Measurements from ENCODE around the gene SLC24A3.

Gene SLC24A3

GRCh38 chr20:19333563-19333962 is 121.1 kb downstream of the SLC24A3 start:
- no peaks in the 10 kb centered on the region for H3K36me3 ChIP-seq (ENCODE audit: insufficient read depth, low read length)
- TF ChIP-seq EZH2phosphoT487 (IDR thresholded peaks at IDR 0.05; ENCODE audit: borderline replicate concordance) = no peak
- H3K9me2 ChIP-seq (replicated peaks; ENCODE audit: low read depth, low read length) = no peaks in the 10 kb centered on the region
- H2AFZ ChIP-seq (ENCODE audit: low read length) = no peak overlapping the region
- H3K9ac ChIP-seq (ENCODE audit: low read depth, low read length, poor library complexity, severe bottlenecking) = no peak overlapping the region
- no peaks in the 10 kb centered on the region for H3K79me2 ChIP-seq (ENCODE audit: insufficient read depth, low read length)
- H3K4me2 ChIP-seq (ENCODE audit: low read depth, low read length, poor library complexity, severe bottlenecking) = no peak overlapping the region
- no peaks in the 10 kb centered on the region for H3K27me3 ChIP-seq (ENCODE audit: insufficient read depth, low read length, poor library complexity, severe bottlenecking)
- no peak overlapping the region for H3K4me3 ChIP-seq (ENCODE audit: low read length, poor library complexity, severe bottlenecking)
- H3F3A ChIP-seq (ENCODE audit: low read depth) = no peaks in the 10 kb centered on the region
- H3K9me3 ChIP-seq (ENCODE audit: insufficient read depth, low read depth, low read length) = no peaks in the 10 kb centered on the region
- no peaks in the 10 kb centered on the region for H4K20me1 ChIP-seq (ENCODE audit: insufficient read depth, low read length, poor library complexity, severe bottlenecking)
- peaks cover 14% of the 10 kb centered on the region for H3K4me1 ChIP-seq (ENCODE audit: insufficient read depth, low read length, poor library complexity, severe bottlenecking)

- Histone ChIP-seq H3K79me2 (ENCODE audit: insufficient read depth, low read length) (no peaks in the 10 kb centered on the region), H3K9ac (ENCODE audit: low read depth, low read length, poor library complexity, severe bottlenecking) (no peak overlapping the region), H3K9me2 (replicated peaks; ENCODE audit: low read depth, low read length) (no peaks in the 10 kb centered on the region), H2AFZ (ENCODE audit: low read length) (no peak overlapping the region), H3K36me3 (ENCODE audit: insufficient read depth, low read length) (no peaks in the 10 kb centered on the region), H3K4me1 (ENCODE audit: insufficient read depth, low read length, poor library complexity, severe bottlenecking) (peaks cover 14% of the 10 kb centered on the region), H4K20me1 (ENCODE audit: insufficient read depth, low read length, poor library complexity, severe bottlenecking) (no peaks in the 10 kb centered on the region), H3K27me3 (ENCODE audit: insufficient read depth, low read length, poor library complexity, severe bottlenecking) (no peaks in the 10 kb centered on the region), H3K9me3 (ENCODE audit: insufficient read depth, low read depth, low read length) (no peaks in the 10 kb centered on the region), H3F3A (ENCODE audit: low read depth) (no peaks in the 10 kb centered on the region), H3K4me3 (ENCODE audit: low read length, poor library complexity, severe bottlenecking) (no peak overlapping the region), H3K4me2 (ENCODE audit: low read depth, low read length, poor library complexity, severe bottlenecking) (no peak overlapping the region)
- TF ChIP-seq EZH2phosphoT487 (IDR thresholded peaks at IDR 0.05; ENCODE audit: borderline replicate concordance) = no peak
- TF ChIP-seq, protein P1, sequence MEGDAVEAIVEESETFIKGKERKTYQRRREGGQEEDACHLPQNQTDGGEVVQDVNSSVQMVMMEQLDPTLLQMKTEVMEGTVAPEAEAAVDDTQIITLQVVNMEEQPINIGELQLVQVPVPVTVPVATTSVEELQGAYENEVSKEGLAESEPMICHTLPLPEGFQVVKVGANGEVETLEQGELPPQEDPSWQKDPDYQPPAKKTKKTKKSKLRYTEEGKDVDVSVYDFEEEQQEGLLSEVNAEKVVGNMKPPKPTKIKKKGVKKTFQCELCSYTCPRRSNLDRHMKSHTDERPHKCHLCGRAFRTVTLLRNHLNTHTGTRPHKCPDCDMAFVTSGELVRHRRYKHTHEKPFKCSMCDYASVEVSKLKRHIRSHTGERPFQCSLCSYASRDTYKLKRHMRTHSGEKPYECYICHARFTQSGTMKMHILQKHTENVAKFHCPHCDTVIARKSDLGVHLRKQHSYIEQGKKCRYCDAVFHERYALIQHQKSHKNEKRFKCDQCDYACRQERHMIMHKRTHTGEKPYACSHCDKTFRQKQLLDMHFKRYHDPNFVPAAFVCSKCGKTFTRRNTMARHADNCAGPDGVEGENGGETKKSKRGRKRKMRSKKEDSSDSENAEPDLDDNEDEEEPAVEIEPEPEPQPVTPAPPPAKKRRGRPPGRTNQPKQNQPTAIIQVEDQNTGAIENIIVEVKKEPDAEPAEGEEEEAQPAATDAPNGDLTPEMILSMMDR (conservative IDR thresholded peaks at IDR 0.05; ENCODE audit: low read length) = no peak
Measured at GRCh38 chr20:19335341-19335740, 122.9 kb downstream of the SLC24A3 start.

GRCh38 chr20:19335916-19336315 is 123.5 kb downstream of the SLC24A3 start:
- no peaks in the 10 kb centered on the region for H4K20me1 ChIP-seq (ENCODE audit: insufficient read depth, low read length, poor library complexity, severe bottlenecking)
- no peak overlapping the region for H3K4me2 ChIP-seq (ENCODE audit: low read depth, low read length, poor library complexity, severe bottlenecking)
- TF ChIP-seq, protein P1 (conservative IDR thresholded peaks at IDR 0.05; ENCODE audit: low read length) = no peak
- TF ChIP-seq EZH2phosphoT487 (IDR thresholded peaks at IDR 0.05; ENCODE audit: borderline replicate concordance) = no peak
- no peak overlapping the region for H2AFZ ChIP-seq (ENCODE audit: low read length)
- no peaks in the 10 kb centered on the region for H3K9me2 ChIP-seq (replicated peaks; ENCODE audit: low read depth, low read length)
- H3K79me2 ChIP-seq (ENCODE audit: insufficient read depth, low read length) = no peaks in the 10 kb centered on the region
- H3K27me3 ChIP-seq (ENCODE audit: insufficient read depth, low read length, poor library complexity, severe bottlenecking) = no peaks in the 10 kb centered on the region
- no peaks in the 10 kb centered on the region for H3F3A ChIP-seq (ENCODE audit: low read depth)
- H3K36me3 ChIP-seq (ENCODE audit: insufficient read depth, low read length) = no peaks in the 10 kb centered on the region
- H3K4me3 ChIP-seq (ENCODE audit: low read length, poor library complexity, severe bottlenecking) = no peak overlapping the region
- H3K9ac ChIP-seq (ENCODE audit: low read depth, low read length, poor library complexity, severe bottlenecking) = no peak overlapping the region
- H3K9me3 ChIP-seq (ENCODE audit: insufficient read depth, low read depth, low read length) = no peaks in the 10 kb centered on the region
- peaks cover 14% of the 10 kb centered on the region for H3K4me1 ChIP-seq (ENCODE audit: insufficient read depth, low read length, poor library complexity, severe bottlenecking)

GRCh38 chr20:19336631-19337030 is 124.2 kb downstream of the SLC24A3 start:
- H4K20me1 ChIP-seq (ENCODE audit: insufficient read depth, low read length, poor library complexity, severe bottlenecking) = no peaks in the 10 kb centered on the region
- no peaks in the 10 kb centered on the region for H3K36me3 ChIP-seq (ENCODE audit: insufficient read depth, low read length)
- H3K9me2 ChIP-seq (replicated peaks; ENCODE audit: low read depth, low read length) = no peaks in the 10 kb centered on the region
- H3K9me3 ChIP-seq (ENCODE audit: insufficient read depth, low read depth, low read length) = no peaks in the 10 kb centered on the region
- H3K4me1 ChIP-seq (ENCODE audit: insufficient read depth, low read length, poor library complexity, severe bottlenecking) = peaks cover 14% of the 10 kb centered on the region
- H3K27me3 ChIP-seq (ENCODE audit: insufficient read depth, low read length, poor library complexity, severe bottlenecking) = no peaks in the 10 kb centered on the region
- no peaks in the 10 kb centered on the region for H3K79me2 ChIP-seq (ENCODE audit: insufficient read depth, low read length)
- H3K4me2 ChIP-seq (ENCODE audit: low read depth, low read length, poor library complexity, severe bottlenecking) = peak overlapping the region; percentile 34
- H2AFZ ChIP-seq (ENCODE audit: low read length) = 0 out of 2 replicates have a peak overlapping the region, but pooled peaks have one; percentile 71
- H3K9ac ChIP-seq (ENCODE audit: low read depth, low read length, poor library complexity, severe bottlenecking) = no peak overlapping the region
- no peak overlapping the region for H3K4me3 ChIP-seq (ENCODE audit: low read length, poor library complexity, severe bottlenecking)
- no peaks in the 10 kb centered on the region for H3F3A ChIP-seq (ENCODE audit: low read depth)
- TF ChIP-seq EZH2phosphoT487 (IDR thresholded peaks at IDR 0.05; ENCODE audit: borderline replicate concordance) = no peak
- TF ChIP-seq, protein P1 (conservative IDR thresholded peaks at IDR 0.05; ENCODE audit: low read length) = no peak
